Nephron progenitor cell (in vitro differentiated cells): ENCODE measurements around the gene FRMD4A.
"Not testable (repeated sequence)": the region's sequence is repeated elsewhere in the genome, so short reads cannot be mapped to it uniquely, and the experiment has no call there.

Experiments used
- DNase-seq: peaks from one replicate; pipeline ENCODE4 v3.0.0; 2021
- H3K27ac Mint-ChIP-seq: 2 replicates; pipeline ENCODE4 v1.8.0; 2021; ENCODE audit warnings: mild to moderate bottlenecking, moderate library complexity, mixed read lengths
- H3K27me3 Mint-ChIP-seq: 2 replicates; pipeline ENCODE4 v1.8.0; 2021; ENCODE audit warnings: mild to moderate bottlenecking, low read depth, mixed read lengths; ENCODE audit not compliant: poor library complexity
- H3K36me3 Mint-ChIP-seq: 2 replicates; pipeline ENCODE4 v1.8.0; 2021; ENCODE audit warnings: low read depth, mixed read lengths
- H3K4me1 Mint-ChIP-seq: 2 replicates; pipeline ENCODE4 v1.8.0; 2021; ENCODE audit warnings: mixed read lengths
- H3K4me3 Mint-ChIP-seq: 2 replicates; pipeline ENCODE4 v1.8.0; 2021; ENCODE audit warnings: mild to moderate bottlenecking, moderate library complexity, mixed read lengths
- H3K9me3 Mint-ChIP-seq: 2 replicates; pipeline ENCODE4 v1.8.0; 2021; ENCODE audit warnings: mild to moderate bottlenecking, moderate library complexity, mixed read lengths
- CTCF ChIP-seq: fragments of 200-600 bp; sonication (generic); IDR thresholded peaks from 2 replicates; pipeline ENCODE4 v1.5.0; 2021; ENCODE audit warnings: antibody characterized with exemption

The FRMD4A gene

DNA sequence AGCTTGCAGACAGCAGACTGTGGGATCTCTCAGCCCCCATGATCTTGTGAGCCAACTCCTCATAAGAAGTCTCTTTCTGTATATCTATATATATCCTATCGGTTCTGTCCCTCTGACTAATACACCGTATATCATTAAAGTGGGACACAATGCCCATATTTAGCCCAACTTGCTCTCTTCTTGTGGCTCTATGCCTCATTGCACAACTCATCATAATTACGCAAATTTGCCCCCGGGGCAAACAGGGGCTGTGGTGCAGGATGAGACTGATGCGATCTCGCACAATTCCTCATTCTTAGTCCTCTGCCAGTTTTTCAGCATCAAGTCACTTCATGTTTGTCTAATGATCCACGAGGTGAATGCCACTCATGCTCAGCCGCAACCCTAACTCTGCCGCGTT, 560.8 kb downstream of the FRMD4A start:
- Mint-ChIP-seq H3K27me3 (peaks cover 8% of the 10 kb centered on the region), H3K27ac (no peak overlapping the region), H3K4me3 (no peak overlapping the region), H3K9me3 (peaks cover 16% of the 10 kb centered on the region), H3K36me3 (peaks cover 71% of the 10 kb centered on the region), H3K4me1 (peaks cover 53% of the 10 kb centered on the region)
- DNase-seq: no peak
- no peak for TF ChIP-seq CTCF

GRCh38 chr10:13767676-13768178, 563.0 kb downstream of the FRMD4A start:
- H3K4me3 Mint-ChIP-seq: no peak overlapping the region
- H3K9me3 Mint-ChIP-seq: peaks cover 8% of the 10 kb centered on the region
- peaks cover 41% of the 10 kb centered on the region for H3K4me1 Mint-ChIP-seq
- H3K27me3 Mint-ChIP-seq: peaks cover 4% of the 10 kb centered on the region
- TF ChIP-seq CTCF: no peak
- H3K36me3 Mint-ChIP-seq: peaks cover 57% of the 10 kb centered on the region
- H3K27ac Mint-ChIP-seq: peak overlapping the region; percentile 13
- no peak for DNase-seq

GRCh38 chr10:13767148-13767547, 563.6 kb downstream of the FRMD4A start:
- not testable (repeated sequence) for DNase-seq, H3K4me3 Mint-ChIP-seq, H3K9me3 Mint-ChIP-seq, H3K27me3 Mint-ChIP-seq, H3K27ac Mint-ChIP-seq
- Mint-ChIP-seq H3K4me1 (peaks cover 41% of the 10 kb centered on the region), H3K36me3 (peaks cover 55% of the 10 kb centered on the region)

DNA sequence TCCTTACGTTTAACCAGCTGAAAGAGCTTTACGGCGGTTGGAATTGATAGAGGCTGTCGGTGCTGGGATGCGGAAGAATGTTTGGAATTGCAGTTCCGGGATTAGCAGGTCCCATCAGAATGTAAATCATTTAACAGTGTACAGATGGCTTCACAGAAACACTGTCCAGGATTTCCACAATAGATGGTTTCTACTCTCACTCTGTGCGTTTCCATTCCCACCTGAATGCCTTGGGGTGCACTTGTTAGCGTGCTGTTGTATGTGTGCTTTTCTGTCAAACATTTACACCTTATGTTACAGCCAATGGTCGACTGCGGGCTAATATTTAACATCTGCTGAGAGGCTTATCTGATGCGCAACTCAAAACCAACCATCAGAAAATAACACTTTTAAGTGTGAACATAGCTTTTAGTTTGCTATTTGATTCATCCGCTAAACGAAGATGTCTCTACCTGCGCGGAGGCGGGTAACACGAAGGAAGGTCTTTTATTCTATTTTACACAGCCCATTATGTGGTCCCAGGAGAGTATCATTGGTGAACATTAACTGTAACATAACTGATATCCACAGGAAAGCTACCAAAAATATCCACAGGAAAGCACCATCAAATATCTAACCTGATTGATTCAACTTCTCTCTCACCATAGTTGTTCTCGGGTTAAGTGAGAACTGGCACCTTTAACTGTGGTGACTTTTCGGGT, 564.9 kb downstream of the FRMD4A start:
- no peak for TF ChIP-seq CTCF
- H3K27me3 Mint-ChIP-seq: peaks cover 4% of the 10 kb centered on the region
- no peak for DNase-seq
- no peak overlapping the region for H3K27ac Mint-ChIP-seq
- H3K9me3 Mint-ChIP-seq: peaks cover 8% of the 10 kb centered on the region
- peaks cover 51% of the 10 kb centered on the region for H3K4me1 Mint-ChIP-seq
- peaks cover 66% of the 10 kb centered on the region for H3K36me3 Mint-ChIP-seq
- no peak overlapping the region for H3K4me3 Mint-ChIP-seq

DNA sequence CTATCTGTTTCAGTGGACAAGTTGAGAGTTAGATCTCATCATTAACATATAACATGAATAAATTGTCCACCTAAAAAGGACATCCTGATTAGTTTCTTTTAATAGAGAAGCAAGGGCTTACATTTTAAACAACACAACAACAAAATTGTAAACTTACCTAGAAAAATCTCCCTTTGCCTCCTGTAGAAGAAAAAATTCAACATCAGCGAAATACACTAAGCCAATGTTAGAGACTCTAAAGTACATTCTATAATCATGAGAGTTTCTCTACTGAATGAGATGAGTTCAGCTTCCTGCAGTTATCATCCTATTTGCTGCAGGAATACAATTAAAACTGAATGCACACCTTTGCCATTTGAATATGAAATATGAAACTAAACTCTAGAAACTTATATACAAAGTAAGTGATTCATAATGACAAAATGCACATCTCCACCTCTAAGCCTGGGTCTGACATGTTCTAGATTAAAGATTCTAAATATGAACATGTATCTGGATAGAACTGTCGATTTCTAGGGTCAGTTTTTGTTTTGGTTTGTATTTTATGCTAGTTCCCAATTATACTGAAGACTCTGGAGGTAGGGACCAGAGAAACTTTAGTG, 569.1 kb downstream of the FRMD4A start:
- H3K4me1 Mint-ChIP-seq: peaks cover 71% of the 10 kb centered on the region
- H3K27ac Mint-ChIP-seq: no peak overlapping the region
- no peak for DNase-seq
- no peak for TF ChIP-seq CTCF
- H3K9me3 Mint-ChIP-seq: peaks cover 8% of the 10 kb centered on the region
- peaks cover 50% of the 10 kb centered on the region for H3K36me3 Mint-ChIP-seq
- peaks cover 4% of the 10 kb centered on the region for H3K27me3 Mint-ChIP-seq
- H3K4me3 Mint-ChIP-seq: no peak overlapping the region

DNA sequence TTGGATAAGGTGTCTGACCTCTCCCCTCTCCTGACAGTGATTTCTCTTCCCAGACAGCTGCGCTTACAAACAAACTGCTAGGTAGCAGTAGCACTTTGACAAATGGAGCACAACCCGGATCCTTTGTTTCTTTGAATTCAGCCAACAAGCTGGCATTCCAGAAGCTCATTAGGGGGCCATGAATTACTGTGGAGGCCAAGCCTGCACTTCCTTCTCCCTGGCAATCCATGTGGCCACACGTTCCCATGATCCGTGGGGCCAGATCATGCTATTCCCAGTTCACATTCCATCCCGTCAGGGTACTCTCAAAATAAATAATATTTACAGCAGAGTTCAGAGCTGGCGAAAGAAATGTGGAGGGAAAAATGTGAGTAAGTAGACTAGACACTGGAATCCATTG, 571.6 kb downstream of the FRMD4A start:
- peak; percentile 69 for DNase-seq
- peaks cover 34% of the 10 kb centered on the region for H3K36me3 Mint-ChIP-seq
- no peaks in the 10 kb centered on the region for H3K9me3 Mint-ChIP-seq
- H3K4me3 Mint-ChIP-seq: peak overlapping the region; percentile 28
- no peaks in the 10 kb centered on the region for H3K27me3 Mint-ChIP-seq
- H3K27ac Mint-ChIP-seq: peak overlapping the region; percentile 97
- no peak for TF ChIP-seq CTCF
- H3K4me1 Mint-ChIP-seq: peaks cover 72% of the 10 kb centered on the region
